K562 (cell line): ENCODE data around the gene NFILZ. TPM values are rescaled to one million over a fixed set of nuclear protein-coding genes. Genes with fewer than 3 reads are reported as not detected.

ENCODE experiments used
- ATAC-seq: fragments of 200-7000 bp; cut with Tn5 transposase; 3 replicates; pipeline ENCODE4 v1.9.1; 2020; ENCODE audit warnings: moderate library complexity
- BruUV-seq: library from RNA; stranded (reverse); fragments of 400-500 nt; replicated peaks from 2 replicates; lab custom pipeline; 2021; lab: Mats Ljungman, UMichigan
- CTCF ChIA-PET: fragments of 300-600 bp; formaldehyde crosslinking; extraction: SDS; loops from one replicate; lab custom pipeline; 2021; ENCODE audit warnings: low intra/inter-chr PET ratio; lab: Yijun Ruan, JAX
- POLR2A ChIA-PET: fragments of 300-600, 350-650 bp; sonication (Branson Sonifier 250); formaldehyde crosslinking; extraction: SDS; loops from one replicate; lab custom pipeline; 2021; ENCODE audit warnings: antibody characterized with exemption, inconsistent platforms; lab: Yijun Ruan, JAX
- DNase-seq, 4 experiments: peaks; one replicate each; pipeline versions ENCODE4 v3.0.0 to v3.0.0-alpha.2; 2011 to 2018; ENCODE audit warnings: low spot score in 3 of 4, mixed read lengths in 3 of 4; ENCODE audit errors: extremely low read depth in 1 of 4
- FAIRE-seq: peaks from 2 replicates; lab custom pipeline; 2011; peaks lifted over from hg19 to GRCh38; lab: Jason Lieb, UNC
- H2AFZ ChIP-seq: 2 replicates; pipeline ENCODE4 v1.6.0; 2011; ENCODE audit warnings: low read depth, low read length, control low read depth, inconsistent platforms
- H3K27ac ChIP-seq: fragments of 200-600 bp; 3 replicates; pipeline ENCODE4 v1.8.0; 2011; ENCODE audit warnings: low read depth, mild to moderate bottlenecking, control low read depth, inconsistent platforms, low read length, moderate library complexity, mixed read lengths; ENCODE audit errors: extremely low read depth
- H3K27me3 ChIP-seq, 2 experiments: fragments of 300-600 bp in 1 of 2; 2 replicates in 1 of 2; 3 replicates in 1 of 2; pipeline versions ENCODE4 v1.6.0 to v1.8.0; 2011; ENCODE audit warnings: inconsistent platforms in 2 of 2, low read length in 2 of 2, mild to moderate bottlenecking in 1 of 2, mixed read lengths in 1 of 2, moderate library complexity in 1 of 2; ENCODE audit not compliant: control insufficient read depth in 2 of 2, insufficient read depth in 2 of 2
- H3K36me3 ChIP-seq: fragments of 300-600 bp; 3 replicates; pipeline ENCODE4 v1.8.0; 2011; ENCODE audit warnings: mild to moderate bottlenecking, low read length, inconsistent platforms; ENCODE audit not compliant: control insufficient read depth, insufficient read depth
- H3K4me1 ChIP-seq, 2 experiments: fragments of 200-600 bp in 1 of 2; replicated peaks in 1 of 2; 2 replicates in 1 of 2; 3 replicates in 1 of 2; pipeline versions ENCODE4 v1.5.1 to v1.8.0; 2011; ENCODE audit warnings: inconsistent platforms in 2 of 2, low read length in 2 of 2, mild to moderate bottlenecking in 1 of 2, mixed read lengths in 1 of 2, moderate library complexity in 1 of 2; ENCODE audit not compliant: control insufficient read depth in 2 of 2, insufficient read depth in 2 of 2
- H3K4me2 ChIP-seq: 2 replicates; pipeline ENCODE4 v1.6.1; 2011; ENCODE audit warnings: low read length, control low read depth, inconsistent platforms, mixed read lengths; ENCODE audit not compliant: insufficient read depth
- H3K4me3 ChIP-seq: fragments of 200-600 bp; sonication (generic), shearing (Covaris generic); 2 replicates; pipeline ENCODE4 v1.5.1; 2016; ENCODE audit warnings: control low read depth, inconsistent platforms
- H3K79me2 ChIP-seq: fragments of 200-600 bp; 3 replicates; pipeline ENCODE4 v1.8.0; 2011; ENCODE audit warnings: low read length, inconsistent platforms; ENCODE audit not compliant: control insufficient read depth, insufficient read depth
- H3K9ac ChIP-seq, 2 experiments: 2 replicates each; pipeline versions ENCODE4 v1.6.0 to v1.6.1; 2011; ENCODE audit warnings: low read depth in 2 of 2, low read length in 2 of 2, control low read depth in 1 of 2, inconsistent platforms in 1 of 2, mild to moderate bottlenecking in 1 of 2, mixed read lengths in 1 of 2; ENCODE audit not compliant: insufficient read depth in 1 of 2
- H3K9me1 ChIP-seq: one replicate; pipeline ENCODE4 v1.6.0; 2011; ENCODE audit warnings: inconsistent platforms, mild to moderate bottlenecking, low read length, moderate library complexity; ENCODE audit not compliant: control insufficient read depth, insufficient read depth
- H3K9me3 ChIP-seq: replicated peaks from 2 replicates; pipeline ENCODE4 v1.5.1; 2011; ENCODE audit warnings: low read depth, low read length, inconsistent platforms; ENCODE audit not compliant: control insufficient read depth, insufficient read depth
- H4K20me1 ChIP-seq: replicated peaks from 2 replicates; pipeline ENCODE4 v1.6.1; 2011; ENCODE audit warnings: low read length, inconsistent platforms, mixed read lengths; ENCODE audit not compliant: control insufficient read depth, insufficient read depth
- BCOR ChIP-seq: fragments of 450-650 bp; IDR thresholded peaks from 2 replicates; pipeline ENCODE4 v1.6.1; 2016
- BDP1 ChIP-seq: IDR thresholded peaks from 3 replicates; pipeline ENCODE4 v1.6.1; 2011; ENCODE audit not compliant: insufficient read length, insufficient read depth
- KDM1A ChIP-seq, 2 experiments: fragments of 450-650 bp; IDR thresholded peaks; 2 replicates each; pipeline ENCODE4 v1.6.1; 2016; ENCODE audit warnings: mild to moderate bottlenecking in 2 of 2
- RBM25 ChIP-seq: fragments of 200-400 bp; formaldehyde crosslinking; IDR thresholded peaks from 2 replicates; pipeline ENCODE4 v1.6.1; 2018; ENCODE audit warnings: low read length, low read depth, moderate library complexity; ENCODE audit not compliant: severe bottlenecking
- RNF219 ChIP-seq: fragments of 250-450 bp; sonication (Bioruptor Pico); IDR thresholded peaks from 2 replicates; pipeline ENCODE4 v1.5.0; 2022; ENCODE audit warnings: mild to moderate bottlenecking
- SMARCA5 ChIP-seq: fragments of 450-650 bp; IDR thresholded peaks from 2 replicates; pipeline ENCODE4 v1.6.1; 2016
- ZNF121 ChIP-seq: sonication (generic); formaldehyde crosslinking; conservative IDR thresholded peaks from 2 replicates; pipeline ENCODE4 v1.8.0; 2022; ENCODE audit warnings: missing genetic modification reagents
- ZNF311 ChIP-seq: fragments of 250-450 bp; sonication (Bioruptor Pico); IDR thresholded peaks from 2 replicates; pipeline ENCODE4 v1.4.0; 2020; ENCODE audit warnings: mild to moderate bottlenecking, moderate library complexity
- WGBS: fragments of 100-300 bp; shearing (Covaris generic); methylation state at CpG from one replicate; pipeline ENCODE4 v1.1.6; 2016; ENCODE audit warnings: low coverage, mixed read lengths; ENCODE audit not compliant: insufficient coverage; ENCODE audit errors: missing lambda C conversion rate; 5-methylcytosine and 5-hydroxymethylcytosine counted together
- in situ Hi-C: fragments of 300-500 bp; cut with MboI; formaldehyde crosslinking; loops from 4 replicates; pipeline ENCODE4 v1.15.0; 2018; ENCODE audit warnings: inconsistent platforms, mixed read lengths
- intact Hi-C: fragments of 100-400 bp; cut with micrococcal nuclease; formaldehyde crosslinking; loops from 2 replicates; pipeline ENCODE4 v1.14.2; 2022
- polyA plus RNA-seq, 8 experiments: library from polyadenylated mRNA; depleted of rRNA in 4 of 8; stranded (reverse) in 5 of 8; unstranded in 3 of 8; fragments of >200 nt; fragmentation: Nextera tagmentation in 2 of 8; fragmentation: Illumina TruSeq in 1 of 8; extraction: Ambion mirVana in 2 of 8; extraction: Trizol in 1 of 8; gene quantifications; 2 replicates each; pipeline versions ENCODE4 v1.2.1 to v1.2.3, GENCODE V29; 2011 to 2014; ENCODE audit warnings: inconsistent platforms in 1 of 8, missing spikeins in 1 of 8
- total RNA-seq, 7 experiments: library from RNA; depleted of rRNA in 6 of 7; stranded (reverse); fragments of >200 nt in 6 of 7; fragmentation: Illumina TruSeq in 2 of 7; extraction: Trizol in 2 of 7; gene quantifications; 2 replicates each; pipeline versions ENCODE4 v1.2.1 to v1.2.3, GENCODE V29; 2011 to 2021; ENCODE audit warnings: low replicate concordance in 1 of 7

The NFILZ gene
- total and polyA plus RNA-seq, 9 of the 15 experiments (the other 6 are each of a cell fraction or from before 2014, with no cell fraction given), result not detected

GRCh38 chr19:8665468-8666213 lies 35.2 kb downstream of the NFILZ start:
- POLR2A ChIA-PET, result no interaction called here
- ATAC-seq, result no peak
- in situ Hi-C loops, result no loop called here
- no peak for DNase-seq
- Histone ChIP-seq H3K27ac (no peak overlapping the region), H3K9me1 (no peaks in the 10 kb centered on the region), H3K4me2 (no peak overlapping the region), H3K27me3 (peaks cover 0 to 6% of the 10 kb centered on the region in 2 experiments; a peak in 1 of 5 replicates), H3K9me3 (no peaks in the 10 kb centered on the region), H3K4me1 (peaks cover 0 to 2% of the 10 kb centered on the region in 2 experiments; a peak in 1 of 5 replicates), H3K4me3 (no peak overlapping the region), H4K20me1 (0 out of 2 replicates have a peak, but pooled peaks cover 3% of the 10 kb centered on the region), H3K79me2 (no peaks in the 10 kb centered on the region), H3K9ac (no peak overlapping the region), H3K36me3 (no peaks in the 10 kb centered on the region), H2AFZ (no peak overlapping the region)
- no peak for FAIRE-seq
- TF ChIP-seq BCOR (peak; percentile 35; the same call in 1 of the 2 replicates), ZNF121 (CRISPR knock-in tag) (peak; percentile 99), RBM25 (peak; percentile 94), KDM1A (IDR thresholded peaks at IDR 0.05) (peak in 1 of 2 experiments; percentile 47; a peak in 1 of 4 replicates), ZNF311 (CRISPR knock-in tag) (peak; percentile 45; the same call in 1 of the 2 replicates), RNF219 (CRISPR knock-in tag) (no peak), BDP1 (no peak), SMARCA5 (peak; percentile 77; the same call in 1 of the 2 replicates)
- no TSS peak for BruUV-seq
- WGBS, result 8% methylated on average over 3 of the region's 3 CpGs
- intact Hi-C loops, result no loop called here
- CTCF ChIA-PET, result no interaction called here
